GM23338 (cell line): ENCODE data around the gene ZZZ3. TPM values are rescaled to one million over a fixed set of nuclear protein-coding genes. Genes with fewer than 3 reads are reported as not detected.

Experiments used
- ATAC-seq: fragments of 200-7000 bp; cut with Tn5 transposase; 3 replicates; pipeline ENCODE4 v1.9.1; 2020
- DNase-seq: peaks from one replicate; pipeline ENCODE4 v3.0.0-alpha.2; 2015; ENCODE audit warnings: low spot score
- H2AFZ ChIP-seq: fragments of 200-600 bp; sonication (generic); 2 replicates; pipeline ENCODE4 v1.8.0; 2016; ENCODE audit warnings: antibody characterized with exemption, mild to moderate bottlenecking, moderate library complexity
- H3F3A ChIP-seq: fragments of 200-600 bp; sonication (generic); replicated peaks from 2 replicates; pipeline ENCODE4 v1.8.0; 2017; ENCODE audit warnings: antibody characterized with exemption, mixed run types, low read depth
- H3K27ac ChIP-seq: fragments of 200-600 bp; sonication (generic); 2 replicates; pipeline ENCODE4 v1.6.1; 2016; ENCODE audit warnings: low read depth
- H3K27me3 ChIP-seq: fragments of 200-600 bp; sonication (generic); 2 replicates; pipeline ENCODE4 v1.8.0; 2016; ENCODE audit warnings: mild to moderate bottlenecking, mixed run types, moderate library complexity; ENCODE audit not compliant: insufficient read depth
- H3K36me3 ChIP-seq: fragments of 200-600 bp; sonication (generic); 2 replicates; pipeline ENCODE4 v1.8.0; 2016; ENCODE audit warnings: mild to moderate bottlenecking; ENCODE audit not compliant: insufficient read depth
- H3K4me1 ChIP-seq: fragments of 200-600 bp; sonication (generic); 2 replicates; pipeline ENCODE4 v1.8.0; 2016; ENCODE audit warnings: mild to moderate bottlenecking, moderate library complexity; ENCODE audit not compliant: insufficient read depth
- H3K4me2 ChIP-seq: fragments of 200-600 bp; sonication (generic); 2 replicates; pipeline ENCODE4 v1.7.1; 2017; ENCODE audit warnings: mixed run types
- H3K4me3 ChIP-seq: fragments of 200-600 bp; sonication (generic); 2 replicates; pipeline ENCODE4 v1.6.1; 2016; ENCODE audit warnings: mixed run types
- H3K79me2 ChIP-seq: fragments of 200-600 bp; sonication (generic); replicated peaks from 2 replicates; pipeline ENCODE4 v1.8.0; 2017; ENCODE audit warnings: mild to moderate bottlenecking; ENCODE audit not compliant: insufficient read depth
- H3K9me2 ChIP-seq: fragments of 200-600 bp; sonication (generic); 2 replicates; pipeline ENCODE4 v1.8.0; 2017; ENCODE audit not compliant: insufficient read depth
- H4K20me1 ChIP-seq: fragments of 200-600 bp; sonication (generic); replicated peaks from 2 replicates; pipeline ENCODE4 v1.8.0; 2017; ENCODE audit warnings: mild to moderate bottlenecking; ENCODE audit not compliant: insufficient read depth
- H3K27ac Mint-ChIP-seq: 2 replicates; pipeline ENCODE4 v1.8.0; 2020; ENCODE audit warnings: inconsistent platforms, mild to moderate bottlenecking, moderate library complexity, mixed read lengths
- H3K27me3 Mint-ChIP-seq: 3 replicates; pipeline ENCODE4 v1.8.0; 2022; ENCODE audit warnings: low read depth, mild to moderate bottlenecking, moderate library complexity, mixed read lengths, inconsistent platforms; ENCODE audit not compliant: insufficient read depth, poor library complexity
- H3K36me3 Mint-ChIP-seq: 3 replicates; pipeline ENCODE4 v1.8.0; 2021; ENCODE audit warnings: low read depth, mild to moderate bottlenecking, inconsistent platforms, moderate library complexity, mixed read lengths
- H3K4me1 Mint-ChIP-seq: 3 replicates; pipeline ENCODE4 v1.8.0; 2020; ENCODE audit warnings: mild to moderate bottlenecking, inconsistent platforms, mixed read lengths
- H3K4me3 Mint-ChIP-seq: 3 replicates; pipeline ENCODE4 v1.8.0; 2021; ENCODE audit warnings: moderate library complexity, mild to moderate bottlenecking, inconsistent platforms, mixed read lengths
- H3K9me3 Mint-ChIP-seq: 3 replicates; pipeline ENCODE4 v1.8.0; 2020; ENCODE audit warnings: moderate library complexity, mild to moderate bottlenecking, inconsistent platforms, mixed read lengths
- EZH2 ChIP-seq: fragments of 200-600 bp; sonication (generic); IDR thresholded peaks from one replicate; pipeline ENCODE4 v1.8.0; 2017; ENCODE audit warnings: antibody characterized with exemption, mild to moderate bottlenecking, low read depth; ENCODE audit not compliant: unreplicated experiment
- EZH2phosphoT487 ChIP-seq: fragments of 200-600 bp; sonication (generic); IDR thresholded peaks from one replicate; pipeline ENCODE4 v1.8.1; 2018; ENCODE audit warnings: antibody characterized with exemption; ENCODE audit not compliant: unreplicated experiment
- JUNB ChIP-seq: IDR thresholded peaks from one replicate; pipeline ENCODE4 v1.6.1; 2016; ENCODE audit warnings: antibody characterized with exemption; ENCODE audit not compliant: unreplicated experiment
- POLR2AphosphoS5 ChIP-seq: IDR thresholded peaks from 2 replicates; pipeline ENCODE4 v1.6.1; 2016; ENCODE audit warnings: antibody characterized with exemption, low read depth
- STAT1 ChIP-seq: IDR thresholded peaks from one replicate; pipeline ENCODE4 v1.6.1; 2016; ENCODE audit warnings: antibody characterized with exemption; ENCODE audit not compliant: unreplicated experiment
- ZNF114 ChIP-seq: fragments of 250-450 bp; sonication (Bioruptor Pico); IDR thresholded peaks from 2 replicates; pipeline ENCODE4 v1.5.0; 2020; ENCODE audit warnings: mild to moderate bottlenecking, moderate library complexity
- polyA plus RNA-seq: library from polyadenylated mRNA; unstranded; fragments of >200 nt; fragmentation: Nextera tagmentation; extraction: Ambion mirVana; gene quantifications from 2 replicates; pipeline ENCODE4 v1.2.1, GENCODE V29; 2016
- total RNA-seq: library from RNA; depleted of rRNA; stranded (reverse); fragments of >200 nt; shearing (Covaris generic); gene quantifications from 2 replicates; pipeline ENCODE4 v1.2.3, GENCODE V29; 2014
- TF ChIP-seq, protein P1 (sequence below), 2 experiments: fragments of 200-600 bp in 1 of 2; sonication (generic) in 1 of 2; conservative IDR thresholded peaks; 2 replicates each; pipeline versions ENCODE4 v1.5.1 to v1.6.1; 2016 to 2017; ENCODE audit warnings: antibody characterized with exemption in 2 of 2, low read depth in 2 of 2, mild to moderate bottlenecking in 2 of 2, moderate library complexity in 1 of 2
- TF ChIP-seq, protein P2 (sequence below): IDR thresholded peaks from 2 replicates; pipeline ENCODE4 v1.6.1; 2016; ENCODE audit warnings: antibody characterized with exemption
- TF ChIP-seq, protein P3 (sequence below): IDR thresholded peaks from one replicate; pipeline ENCODE4 v1.6.1; 2018; ENCODE audit warnings: antibody characterized with exemption; ENCODE audit not compliant: unreplicated experiment

ZZZ3 gene
- total and polyA plus RNA-seq, 2 experiments from 2014 or later: 33.4 to 107 TPM

DNA sequence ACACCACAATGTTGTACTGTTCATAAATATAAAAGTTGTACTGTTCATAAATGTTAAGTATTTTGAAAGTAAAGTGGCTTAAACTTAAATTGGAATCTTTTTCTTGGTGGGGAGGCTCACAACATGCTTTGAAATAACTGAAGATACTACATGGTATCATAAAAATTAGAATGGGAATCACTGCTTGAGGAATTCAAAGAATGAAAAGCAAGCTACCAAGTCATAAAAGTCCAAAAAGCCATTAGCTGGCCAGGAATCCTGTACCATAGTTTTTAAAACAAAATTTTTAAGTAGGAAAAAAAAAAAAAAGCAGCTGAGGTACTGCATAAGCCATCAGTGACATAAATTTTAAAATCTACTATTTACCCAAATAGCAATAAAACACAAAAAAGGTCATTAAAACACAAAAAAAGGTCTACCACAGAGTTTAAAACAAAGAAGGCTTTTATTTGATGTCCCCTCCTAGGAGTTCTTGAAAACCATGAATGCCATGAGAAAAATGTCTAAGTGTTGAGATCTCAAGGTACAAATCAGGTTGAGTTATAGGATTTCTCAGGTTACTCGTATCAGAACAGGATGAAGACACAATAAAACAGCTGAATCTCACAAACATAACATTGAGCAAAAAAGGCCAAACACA lies 8.6 kb downstream of the ZZZ3 start:
- no peaks in the 10 kb centered on the region for H3K36me3 ChIP-seq
- H3K27me3 ChIP-seq: no peaks in the 10 kb centered on the region
- no peak for TF ChIP-seq JUNB
- TF ChIP-seq, protein P1, sequence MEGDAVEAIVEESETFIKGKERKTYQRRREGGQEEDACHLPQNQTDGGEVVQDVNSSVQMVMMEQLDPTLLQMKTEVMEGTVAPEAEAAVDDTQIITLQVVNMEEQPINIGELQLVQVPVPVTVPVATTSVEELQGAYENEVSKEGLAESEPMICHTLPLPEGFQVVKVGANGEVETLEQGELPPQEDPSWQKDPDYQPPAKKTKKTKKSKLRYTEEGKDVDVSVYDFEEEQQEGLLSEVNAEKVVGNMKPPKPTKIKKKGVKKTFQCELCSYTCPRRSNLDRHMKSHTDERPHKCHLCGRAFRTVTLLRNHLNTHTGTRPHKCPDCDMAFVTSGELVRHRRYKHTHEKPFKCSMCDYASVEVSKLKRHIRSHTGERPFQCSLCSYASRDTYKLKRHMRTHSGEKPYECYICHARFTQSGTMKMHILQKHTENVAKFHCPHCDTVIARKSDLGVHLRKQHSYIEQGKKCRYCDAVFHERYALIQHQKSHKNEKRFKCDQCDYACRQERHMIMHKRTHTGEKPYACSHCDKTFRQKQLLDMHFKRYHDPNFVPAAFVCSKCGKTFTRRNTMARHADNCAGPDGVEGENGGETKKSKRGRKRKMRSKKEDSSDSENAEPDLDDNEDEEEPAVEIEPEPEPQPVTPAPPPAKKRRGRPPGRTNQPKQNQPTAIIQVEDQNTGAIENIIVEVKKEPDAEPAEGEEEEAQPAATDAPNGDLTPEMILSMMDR (conservative IDR thresholded peaks at IDR 0.05; ENCODE audit: low read depth in 2 of 2): no peak
- TF ChIP-seq, protein P2, sequence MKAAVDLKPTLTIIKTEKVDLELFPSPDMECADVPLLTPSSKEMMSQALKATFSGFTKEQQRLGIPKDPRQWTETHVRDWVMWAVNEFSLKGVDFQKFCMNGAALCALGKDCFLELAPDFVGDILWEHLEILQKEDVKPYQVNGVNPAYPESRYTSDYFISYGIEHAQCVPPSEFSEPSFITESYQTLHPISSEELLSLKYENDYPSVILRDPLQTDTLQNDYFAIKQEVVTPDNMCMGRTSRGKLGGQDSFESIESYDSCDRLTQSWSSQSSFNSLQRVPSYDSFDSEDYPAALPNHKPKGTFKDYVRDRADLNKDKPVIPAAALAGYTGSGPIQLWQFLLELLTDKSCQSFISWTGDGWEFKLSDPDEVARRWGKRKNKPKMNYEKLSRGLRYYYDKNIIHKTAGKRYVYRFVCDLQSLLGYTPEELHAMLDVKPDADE: no peak
- TF ChIP-seq, protein P3, sequence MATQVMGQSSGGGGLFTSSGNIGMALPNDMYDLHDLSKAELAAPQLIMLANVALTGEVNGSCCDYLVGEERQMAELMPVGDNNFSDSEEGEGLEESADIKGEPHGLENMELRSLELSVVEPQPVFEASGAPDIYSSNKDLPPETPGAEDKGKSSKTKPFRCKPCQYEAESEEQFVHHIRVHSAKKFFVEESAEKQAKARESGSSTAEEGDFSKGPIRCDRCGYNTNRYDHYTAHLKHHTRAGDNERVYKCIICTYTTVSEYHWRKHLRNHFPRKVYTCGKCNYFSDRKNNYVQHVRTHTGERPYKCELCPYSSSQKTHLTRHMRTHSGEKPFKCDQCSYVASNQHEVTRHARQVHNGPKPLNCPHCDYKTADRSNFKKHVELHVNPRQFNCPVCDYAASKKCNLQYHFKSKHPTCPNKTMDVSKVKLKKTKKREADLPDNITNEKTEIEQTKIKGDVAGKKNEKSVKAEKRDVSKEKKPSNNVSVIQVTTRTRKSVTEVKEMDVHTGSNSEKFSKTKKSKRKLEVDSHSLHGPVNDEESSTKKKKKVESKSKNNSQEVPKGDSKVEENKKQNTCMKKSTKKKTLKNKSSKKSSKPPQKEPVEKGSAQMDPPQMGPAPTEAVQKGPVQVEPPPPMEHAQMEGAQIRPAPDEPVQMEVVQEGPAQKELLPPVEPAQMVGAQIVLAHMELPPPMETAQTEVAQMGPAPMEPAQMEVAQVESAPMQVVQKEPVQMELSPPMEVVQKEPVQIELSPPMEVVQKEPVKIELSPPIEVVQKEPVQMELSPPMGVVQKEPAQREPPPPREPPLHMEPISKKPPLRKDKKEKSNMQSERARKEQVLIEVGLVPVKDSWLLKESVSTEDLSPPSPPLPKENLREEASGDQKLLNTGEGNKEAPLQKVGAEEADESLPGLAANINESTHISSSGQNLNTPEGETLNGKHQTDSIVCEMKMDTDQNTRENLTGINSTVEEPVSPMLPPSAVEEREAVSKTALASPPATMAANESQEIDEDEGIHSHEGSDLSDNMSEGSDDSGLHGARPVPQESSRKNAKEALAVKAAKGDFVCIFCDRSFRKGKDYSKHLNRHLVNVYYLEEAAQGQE: no peak
- no peak for TF ChIP-seq EZH2phosphoT487
- TF ChIP-seq POLR2AphosphoS5: no peak
- peaks cover 100% of the 10 kb centered on the region for H3K79me2 ChIP-seq
- no peak overlapping the region for H3K4me2 ChIP-seq
- H3K4me1 ChIP-seq: peaks cover 17% of the 10 kb centered on the region
- H3K27ac ChIP-seq: no peak overlapping the region
- Mint-ChIP-seq H3K27ac (no peak overlapping the region), H3K9me3 (no peaks in the 10 kb centered on the region), H3K4me3 (no peak overlapping the region), H3K27me3 (no peaks in the 10 kb centered on the region), H3K4me1 (peaks cover 39% of the 10 kb centered on the region), H3K36me3 (no peaks in the 10 kb centered on the region; the same call in 2 of the 3 replicates)
- no peak overlapping the region for H2AFZ ChIP-seq
- ATAC-seq: no peak
- no peaks in the 10 kb centered on the region for H3F3A ChIP-seq
- peaks cover 30% of the 10 kb centered on the region for H4K20me1 ChIP-seq
- no peaks in the 10 kb centered on the region for H3K9me2 ChIP-seq
- no peak overlapping the region for H3K4me3 ChIP-seq
- DNase-seq: no peak

DNA sequence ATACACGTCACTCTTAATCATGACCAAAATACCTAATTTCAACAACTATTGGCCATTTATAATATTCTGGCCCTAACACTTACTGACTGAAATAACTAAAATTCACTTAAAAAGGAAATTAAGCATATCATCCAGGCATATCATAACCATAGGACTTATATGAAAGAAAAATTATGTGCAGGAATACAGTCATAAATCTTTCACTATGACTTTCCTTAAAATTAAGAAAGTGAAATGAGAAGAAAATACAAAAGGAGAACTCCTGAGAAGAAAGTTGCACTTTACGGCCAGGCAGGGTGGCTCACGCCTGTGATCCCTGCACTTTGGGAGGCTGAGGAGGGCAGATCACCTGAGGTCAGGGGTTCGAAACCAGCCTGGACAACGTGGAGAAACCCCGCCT lies 9.4 kb downstream of the ZZZ3 start:
- H3K27ac Mint-ChIP-seq: peak overlapping the region; percentile 73
- H4K20me1 ChIP-seq: peaks cover 38% of the 10 kb centered on the region
- no peaks in the 10 kb centered on the region for H3K27me3 ChIP-seq

More for the DNA sequence above, 9.4 kb downstream of the ZZZ3 start:
- no peak overlapping the region for H3K4me2 ChIP-seq
- no peak overlapping the region for H3K27ac ChIP-seq
- Mint-ChIP-seq H3K4me3 (no peak overlapping the region), H3K27me3 (no peaks in the 10 kb centered on the region), H3K9me3 (no peaks in the 10 kb centered on the region), H3K4me1 (peaks cover 39% of the 10 kb centered on the region), H3K36me3 (no peaks in the 10 kb centered on the region; the same call in 2 of the 3 replicates)
- H3F3A ChIP-seq: no peaks in the 10 kb centered on the region
- no peak for ATAC-seq
- H3K9me2 ChIP-seq: no peaks in the 10 kb centered on the region
- no peak overlapping the region for H2AFZ ChIP-seq
- no peak for TF ChIP-seq EZH2
- no peak for TF ChIP-seq STAT1
- TF ChIP-seq POLR2AphosphoS5: no peak
- TF ChIP-seq ZNF114 (CRISPR knock-in tag): no peak
- TF ChIP-seq EZH2phosphoT487: no peak
- no peak for DNase-seq
- H3K4me1 ChIP-seq: peaks cover 17% of the 10 kb centered on the region
- H3K36me3 ChIP-seq: no peaks in the 10 kb centered on the region
- H3K4me3 ChIP-seq: no peak overlapping the region
- peaks cover 100% of the 10 kb centered on the region for H3K79me2 ChIP-seq
